Bronchial epithelial cell (primary cell): ENCODE results near the gene LACTB. TPM values are rescaled to one million over a fixed set of nuclear protein-coding genes. Genes with fewer than 3 reads are reported as not detected.
"Not testable (repeated sequence)": the region's sequence is repeated elsewhere in the genome, so short reads cannot be mapped to it uniquely, and the experiment has no call there.

Experiments
- DNase-seq: peaks from one replicate; pipeline ENCODE4 v3.0.0-alpha.2; 2010; ENCODE audit warnings: low read depth
- FAIRE-seq: peaks from 2 replicates; lab custom pipeline; 2011; peaks lifted over from hg19 to GRCh38; lab: Jason Lieb, UNC
- H3K27me3 ChIP-seq: 2 replicates; pipeline ENCODE4 v1.5.1; 2011; ENCODE audit warnings: low read length; ENCODE audit not compliant: control insufficient read depth, insufficient read depth
- H3K36me3 ChIP-seq: 2 replicates; pipeline ENCODE4 v1.5.1; 2011; ENCODE audit warnings: low read length; ENCODE audit not compliant: control insufficient read depth, insufficient read depth
- H3K4me3 ChIP-seq: 2 replicates; pipeline ENCODE4 v1.5.1; 2011; ENCODE audit warnings: mild to moderate bottlenecking, low read depth, low read length, control low read depth
- CTCF ChIP-seq: IDR thresholded peaks from 2 replicates; pipeline ENCODE4 v1.5.1; 2011; ENCODE audit warnings: mild to moderate bottlenecking, moderate library complexity, low read length, control low read depth, inconsistent platforms; ENCODE audit not compliant: insufficient read depth, severe bottlenecking
- total RNA-seq: library from RNA; depleted of rRNA; stranded (reverse); fragments of >200 nt; gene quantifications from 2 replicates; pipeline ENCODE4 v1.2.1, GENCODE V29; 2014

Gene LACTB
- total RNA-seq, 1 donor from 2014 or later = 14.5 TPM

- Histone ChIP-seq H3K36me3 (no peaks in the 10 kb centered on the region), H3K4me3 (no peak overlapping the region), H3K27me3 (no peaks in the 10 kb centered on the region)
- DNase-seq = no peak
- no peak for TF ChIP-seq CTCF
- no peak for FAIRE-seq
These were observed 30.8 kb upstream of the LACTB start for GRCh38 chr15:63090887-63091286.

- DNase-seq (no peak), FAIRE-seq (no peak)
- TF ChIP-seq CTCF = no peak
- Histone ChIP-seq H3K27me3 (no peaks in the 10 kb centered on the region), H3K36me3 (no peaks in the 10 kb centered on the region), H3K4me3 (no peak overlapping the region)
These were observed 29.8 kb upstream of the LACTB start for GRCh38 chr15:63091679-63092446.

GRCh38 chr15:63093486-63094205 lies 28.0 kb upstream of the LACTB start:
- FAIRE-seq (no peak), DNase-seq (peak; percentile 64)
- TF ChIP-seq CTCF = peak; percentile 95
- Histone ChIP-seq H3K4me3 (no peak overlapping the region), H3K36me3 (no peaks in the 10 kb centered on the region), H3K27me3 (no peaks in the 10 kb centered on the region)

- FAIRE-seq = no peak
- no peak for TF ChIP-seq CTCF
- Histone ChIP-seq H3K27me3 (no peaks in the 10 kb centered on the region), H3K4me3 (no peak overlapping the region), H3K36me3 (no peaks in the 10 kb centered on the region)
- no peak for DNase-seq
These were observed 27.1 kb upstream of the LACTB start for GRCh38 chr15:63094495-63094931.

GRCh38 chr15:63096178-63096577 lies 25.5 kb upstream of the LACTB start:
- TF ChIP-seq CTCF = no peak
- no peak for FAIRE-seq
- no peak overlapping the region for H3K4me3 ChIP-seq
- no peak for DNase-seq
- no peaks in the 10 kb centered on the region for H3K27me3 ChIP-seq
- H3K36me3 ChIP-seq = no peaks in the 10 kb centered on the region

- H3K36me3 ChIP-seq, FAIRE-seq, H3K4me3 ChIP-seq, H3K27me3 ChIP-seq, DNase-seq: not testable (repeated sequence)
These were observed 22.8 kb upstream of the LACTB start for GRCh38 chr15:63098901-63099300.

- not testable (repeated sequence) for H3K36me3 ChIP-seq, H3K4me3 ChIP-seq, H3K27me3 ChIP-seq, FAIRE-seq, DNase-seq
These were observed 22.1 kb upstream of the LACTB start for GRCh38 chr15:63099581-63099980.
